NCI-H1105 treated with DMSO at 0.1 percent for 48 hours (cell line): Measurements from ENCODE around the gene SNN.

ENCODE experiments used
- DNase-seq: peaks from one replicate; lab custom pipeline; 2025; lab: John Stamatoyannopoulos, UW

The SNN gene

GRCh38 chr16:11699234-11699894, 31.1 kb downstream of the SNN start:
- DNase-seq, result no peak

- no peak for DNase-seq
Measured at GRCh38 chr16:11700264-11701029, 32.2 kb downstream of the SNN start.

GRCh38 chr16:11705311-11706025, 37.2 kb downstream of the SNN start:
- no peak for DNase-seq

- DNase-seq, result no peak
Measured at GRCh38 chr16:11706180-11706742, 38.0 kb downstream of the SNN start.

GRCh38 chr16:11707679-11708197, 39.5 kb downstream of the SNN start:
- no peak for DNase-seq

- DNase-seq, result no peak
Measured at GRCh38 chr16:11708421-11708820, 40.2 kb downstream of the SNN start.

- DNase-seq, result no peak
Measured at GRCh38 chr16:11711662-11712061, 43.4 kb downstream of the SNN start.

GRCh38 chr16:11712122-11712521, 43.9 kb downstream of the SNN start:
- no peak for DNase-seq

- DNase-seq, result no peak
Measured at GRCh38 chr16:11715246-11715947, 47.1 kb downstream of the SNN start.

- no peak for DNase-seq
Measured at GRCh38 chr16:11716336-11716735, 48.1 kb downstream of the SNN start.

GRCh38 chr16:11717811-11718210, 49.6 kb downstream of the SNN start:
- DNase-seq, result no peak

GRCh38 chr16:11719171-11719570, 50.9 kb downstream of the SNN start:
- DNase-seq, result no peak

GRCh38 chr16:11719762-11720161, 51.5 kb downstream of the SNN start:
- DNase-seq, result no peak

GRCh38 chr16:11721781-11722467, 53.7 kb downstream of the SNN start:
- no peak for DNase-seq

- no peak for DNase-seq
Measured at GRCh38 chr16:11722468-11722808, 54.2 kb downstream of the SNN start.

- DNase-seq, result no peak
Measured at GRCh38 chr16:11725457-11725856, 57.2 kb downstream of the SNN start.

- DNase-seq, result no peak
Measured at GRCh38 chr16:11726008-11726407, 57.8 kb downstream of the SNN start.

GRCh38 chr16:11727796-11728543, 59.7 kb downstream of the SNN start:
- no peak for DNase-seq
